NCI-H69 (cell line): Measurements from ENCODE around the gene TNNC1.

Experiments used
- DNase-seq: peaks from one replicate; lab custom pipeline; 2025; lab: John Stamatoyannopoulos, UW

TNNC1 gene

DNA sequence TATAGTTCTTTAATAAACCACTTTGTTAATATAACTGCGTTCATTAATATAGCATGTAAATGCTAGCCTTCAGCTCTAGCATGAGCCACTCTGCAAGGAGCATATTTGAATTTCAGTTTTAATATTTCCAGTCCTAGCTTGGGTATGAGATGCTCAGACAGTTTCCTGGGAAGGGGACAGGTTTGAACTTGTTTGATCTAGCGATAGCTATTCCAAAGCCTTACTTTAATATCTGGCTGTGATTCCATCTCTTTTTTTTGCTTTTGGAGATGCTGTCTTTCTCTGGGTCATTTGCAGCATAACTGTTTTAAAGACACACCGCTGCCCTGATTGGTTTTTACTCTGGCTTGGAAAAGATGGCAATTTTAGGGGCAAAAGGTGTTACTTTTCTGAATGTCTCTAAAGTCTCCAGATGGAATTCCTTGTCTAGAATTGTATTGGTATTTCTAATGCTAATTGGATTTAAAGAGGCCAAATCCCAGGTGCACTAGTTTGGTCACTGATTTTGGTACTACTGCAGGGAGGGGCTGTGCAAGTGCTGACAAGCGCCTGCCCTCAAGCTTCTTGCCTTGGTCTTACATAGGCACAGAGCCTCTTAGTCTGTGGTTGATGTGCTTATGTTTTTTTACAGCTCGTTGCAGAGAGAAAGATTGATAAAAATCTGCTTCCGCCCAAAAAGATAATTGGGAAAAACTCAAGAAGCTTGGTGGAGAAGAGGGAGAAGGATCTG, 4.4 kb upstream of the TNNC1 start:
- no peak for DNase-seq

DNA sequence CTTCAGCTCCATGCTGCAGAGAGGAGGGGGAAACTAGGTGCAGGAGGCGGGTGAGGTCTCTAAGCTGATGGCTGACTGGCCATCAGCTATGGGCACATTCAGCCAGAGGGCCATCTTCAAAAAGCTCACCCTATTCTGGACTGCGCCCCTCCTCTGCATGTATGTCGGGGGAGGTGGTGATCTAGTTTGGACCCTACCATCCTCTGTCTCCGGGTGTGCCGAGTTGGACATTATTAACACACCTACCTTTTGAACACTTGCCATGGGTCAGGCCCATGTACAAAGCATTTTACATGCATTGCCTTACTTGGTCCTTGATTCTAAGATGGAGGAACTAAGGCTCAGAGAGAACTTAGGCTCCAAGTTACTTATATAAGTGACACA, 3.0 kb upstream of the TNNC1 start:
- DNase-seq, result no peak

DNA sequence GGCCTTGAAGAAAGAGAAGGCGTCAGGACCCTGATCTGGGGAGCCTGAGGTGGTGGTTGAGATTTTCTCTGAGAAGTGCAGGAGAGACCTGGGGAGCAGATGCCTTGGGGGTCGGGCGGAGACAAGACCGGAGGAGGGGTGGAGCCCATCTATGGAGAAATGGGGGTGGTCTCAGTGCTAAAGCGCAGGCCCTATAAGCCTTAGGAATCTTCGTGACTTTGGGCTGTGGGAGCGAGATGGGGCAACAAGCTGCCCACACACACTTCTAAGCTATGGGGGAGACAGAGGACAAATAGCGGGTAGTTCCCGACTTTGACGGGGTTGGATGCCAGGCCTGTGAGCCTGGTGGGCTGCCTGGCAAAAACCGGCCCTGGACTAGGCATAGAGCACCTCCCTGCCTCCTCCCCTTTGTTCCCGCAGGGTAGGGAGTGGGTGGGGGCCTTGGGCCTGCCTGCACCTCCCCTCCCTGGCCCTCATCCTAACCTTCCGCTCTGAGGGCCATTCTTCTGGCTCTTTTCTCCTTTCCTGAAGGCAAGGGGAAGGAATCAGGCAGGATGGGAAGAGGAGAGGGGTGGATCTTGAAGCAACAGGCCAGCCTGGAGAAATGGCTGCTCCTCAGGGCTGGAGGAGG, 2.4 kb upstream of the TNNC1 start:
- peak; percentile 34 for DNase-seq

DNA sequence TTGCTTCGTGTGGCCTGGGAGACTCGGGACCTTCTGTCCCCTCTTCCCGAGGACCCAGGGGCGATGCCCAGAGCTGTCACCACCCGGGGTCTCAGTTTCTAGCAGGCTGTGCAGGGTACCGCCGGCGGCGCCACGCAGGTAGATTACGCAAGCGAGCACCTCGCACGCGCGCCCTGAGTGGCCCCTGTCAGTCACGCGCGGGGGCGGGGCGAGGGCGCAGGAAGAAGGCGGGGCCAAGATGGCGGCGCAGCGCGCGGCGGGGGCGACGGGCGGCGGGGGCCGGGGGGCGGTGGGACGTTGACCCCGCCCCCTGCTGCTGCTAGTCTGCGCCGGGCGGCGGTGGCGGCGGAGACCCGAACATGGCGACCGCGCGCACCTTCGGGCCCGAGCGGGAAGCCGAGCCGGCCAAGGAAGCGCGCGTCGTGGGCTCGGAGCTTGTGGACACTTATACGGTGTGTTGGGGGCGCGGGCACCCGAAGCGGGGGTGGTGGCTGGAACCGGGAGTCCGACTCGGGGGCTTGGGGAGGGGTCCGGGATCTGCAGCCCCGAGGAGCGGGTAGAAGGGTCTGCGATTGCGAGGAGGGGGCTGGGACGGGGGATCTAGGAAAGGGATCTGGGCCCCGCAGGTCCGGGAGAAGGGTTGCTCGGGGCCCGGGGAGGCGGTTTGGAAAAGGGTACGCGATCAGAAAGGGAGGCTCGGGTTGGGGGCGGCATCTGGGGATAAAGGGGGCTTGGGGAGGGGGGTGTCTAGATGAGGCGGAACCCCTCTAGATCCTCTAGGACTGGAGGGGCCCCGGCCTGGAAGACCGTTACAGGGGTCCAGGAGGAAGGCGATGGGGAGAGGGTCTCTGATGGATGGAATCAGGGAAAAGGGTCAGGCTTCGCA, 1.7 kb upstream of the TNNC1 start, which contains the start of gene NISCH:
NISCH (plus strand) TSS at position 322 of the 886 bp plus-strand sequence; CDS start at position 360, 38 bp downstream.
- DNase-seq, result peak; percentile 89

DNA sequence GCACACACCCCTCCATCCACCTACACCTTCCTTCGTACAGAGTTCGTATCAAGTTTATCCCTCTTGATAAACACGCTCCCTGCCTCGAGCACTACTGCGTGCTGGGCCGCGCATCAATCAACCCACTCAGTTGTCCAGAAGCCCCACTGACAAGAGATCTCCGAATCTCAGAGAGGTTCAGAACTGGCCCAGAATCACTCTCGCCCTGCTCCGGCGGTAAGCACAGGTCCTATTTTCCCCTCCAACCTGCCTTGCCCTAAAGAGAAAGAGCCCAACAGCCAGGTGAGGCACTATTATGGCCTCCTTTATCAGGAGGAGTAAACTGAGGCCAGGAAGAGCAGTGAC, 1.1 kb upstream of the TNNC1 start:
- DNase-seq, result no peak

DNA sequence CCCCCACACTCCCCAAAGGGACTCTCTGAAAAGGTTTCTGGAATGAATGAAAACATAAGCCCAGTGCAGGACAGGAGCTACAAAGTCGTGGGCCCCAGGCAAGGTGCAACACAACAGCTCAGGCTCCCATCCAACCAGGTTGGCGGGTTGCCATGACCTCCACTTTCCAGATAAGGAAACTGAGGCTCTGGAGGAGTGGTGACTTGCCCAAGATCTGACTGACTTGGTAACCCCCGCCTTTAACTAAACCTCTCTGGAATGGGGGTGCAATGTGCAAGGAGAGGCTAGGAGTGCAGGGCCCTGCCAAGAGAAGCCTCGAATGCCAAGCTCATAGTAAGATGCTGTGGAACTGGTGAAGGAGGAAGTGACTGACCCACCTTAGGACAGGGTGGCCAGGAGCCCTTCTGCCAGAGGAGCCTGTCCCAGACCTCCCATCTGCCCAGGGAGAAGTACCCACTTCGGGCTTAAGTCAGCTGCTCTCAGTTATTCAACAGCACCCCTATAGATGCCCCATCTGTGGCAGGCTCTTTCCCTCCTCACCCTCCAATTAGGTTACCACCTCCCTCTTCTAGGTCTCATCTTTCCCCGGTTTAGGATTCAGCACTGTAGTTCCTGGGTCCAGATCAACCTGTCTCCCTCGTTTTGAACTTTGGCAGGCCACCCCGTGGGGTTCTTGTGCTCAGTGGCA, 553 bp upstream of the TNNC1 start:
- no peak for DNase-seq

DNA sequence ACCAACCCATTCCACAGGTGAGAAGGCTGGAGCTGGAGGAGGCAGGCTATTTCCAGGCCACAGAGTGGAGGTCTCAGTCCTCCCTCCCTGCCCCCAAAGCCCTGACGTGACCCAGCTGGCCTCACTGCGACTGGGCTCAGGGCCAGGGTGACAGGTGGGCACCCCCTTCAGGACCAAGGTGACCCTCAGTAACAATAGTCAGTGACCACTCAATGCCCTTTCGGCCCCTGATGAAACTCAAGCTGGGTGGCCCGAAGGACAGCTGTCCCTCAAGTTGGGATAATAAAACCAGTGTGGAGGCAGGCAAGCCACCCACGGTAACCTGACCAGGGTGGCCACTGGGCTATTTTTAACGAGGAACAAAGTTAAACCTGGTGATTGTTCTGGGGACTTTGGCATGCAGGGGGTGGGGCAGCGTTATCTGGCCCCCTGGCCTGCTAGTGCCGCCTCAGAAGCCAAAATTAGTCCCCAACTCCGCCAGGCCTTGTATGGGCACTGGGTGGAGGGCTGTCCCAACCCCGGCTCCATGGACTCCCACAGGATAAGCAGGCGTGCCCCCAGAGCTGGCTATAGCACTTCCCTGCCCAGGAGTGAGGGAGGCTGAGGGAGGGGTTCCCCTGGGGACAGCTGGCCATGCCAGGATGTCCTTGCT, 1.1 kb downstream of the TNNC1 start:
- DNase-seq, result no peak

DNA sequence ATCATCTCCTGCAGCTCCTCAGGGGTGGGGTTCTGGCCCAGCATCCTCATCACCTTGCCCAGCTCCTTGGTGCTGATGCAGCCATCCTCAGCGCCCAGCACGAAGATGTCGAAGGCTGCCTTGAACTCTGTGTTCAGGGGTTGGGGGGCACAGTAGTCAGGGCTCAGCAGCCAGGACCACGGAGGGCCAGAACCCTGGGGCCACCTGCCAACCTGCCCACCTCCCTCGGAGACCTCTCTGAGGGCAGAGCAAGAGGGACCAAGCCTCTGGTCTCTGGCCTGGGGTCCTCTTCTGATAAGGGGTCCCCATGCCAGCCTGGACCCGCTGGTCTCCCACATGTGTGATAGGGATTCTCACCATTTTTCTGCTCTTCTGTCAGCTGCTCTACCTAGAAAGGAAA, 1.7 kb downstream of the TNNC1 start:
- DNase-seq, result no peak

DNA sequence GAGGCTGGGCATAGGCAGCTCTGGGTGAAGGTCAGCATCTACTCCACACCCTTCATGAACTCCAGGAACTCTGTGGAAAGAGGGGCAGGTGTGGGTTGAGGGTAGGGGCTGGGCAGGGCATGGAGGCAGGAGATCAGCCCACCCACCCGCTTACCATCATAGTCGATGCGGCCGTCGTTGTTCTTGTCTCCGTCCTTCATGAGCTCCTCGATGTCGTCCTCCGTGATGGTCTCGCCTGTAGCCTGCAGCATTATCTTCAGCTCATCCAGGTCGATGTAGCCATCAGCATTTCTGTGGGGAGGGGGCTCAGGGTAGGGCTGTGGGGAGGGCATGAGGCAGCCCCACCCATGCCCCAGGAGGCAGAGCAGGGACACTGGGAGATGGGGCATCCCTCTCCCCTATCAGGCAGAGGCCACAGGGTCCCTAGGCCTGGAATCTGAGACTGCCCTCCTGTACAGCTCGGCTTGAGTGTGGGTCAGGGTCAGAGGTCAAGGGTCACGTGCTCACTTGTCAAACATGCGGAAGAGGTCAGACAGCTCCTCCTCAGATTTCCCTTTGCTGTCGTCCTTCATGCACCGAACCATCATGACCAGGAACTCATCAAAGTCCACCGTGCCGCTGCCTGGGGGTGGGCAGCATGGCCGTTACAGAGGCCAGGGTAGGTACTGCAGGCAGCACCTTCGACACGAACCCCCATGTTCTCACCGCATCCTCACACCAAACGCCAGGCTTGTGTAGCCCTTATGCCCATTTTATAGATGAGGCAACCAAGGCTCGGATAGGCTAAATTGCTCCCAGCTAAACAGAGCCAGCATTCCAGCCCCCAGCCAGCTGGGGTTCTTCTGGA, 2.4 kb downstream of the TNNC1 start:
- no peak for DNase-seq

DNA sequence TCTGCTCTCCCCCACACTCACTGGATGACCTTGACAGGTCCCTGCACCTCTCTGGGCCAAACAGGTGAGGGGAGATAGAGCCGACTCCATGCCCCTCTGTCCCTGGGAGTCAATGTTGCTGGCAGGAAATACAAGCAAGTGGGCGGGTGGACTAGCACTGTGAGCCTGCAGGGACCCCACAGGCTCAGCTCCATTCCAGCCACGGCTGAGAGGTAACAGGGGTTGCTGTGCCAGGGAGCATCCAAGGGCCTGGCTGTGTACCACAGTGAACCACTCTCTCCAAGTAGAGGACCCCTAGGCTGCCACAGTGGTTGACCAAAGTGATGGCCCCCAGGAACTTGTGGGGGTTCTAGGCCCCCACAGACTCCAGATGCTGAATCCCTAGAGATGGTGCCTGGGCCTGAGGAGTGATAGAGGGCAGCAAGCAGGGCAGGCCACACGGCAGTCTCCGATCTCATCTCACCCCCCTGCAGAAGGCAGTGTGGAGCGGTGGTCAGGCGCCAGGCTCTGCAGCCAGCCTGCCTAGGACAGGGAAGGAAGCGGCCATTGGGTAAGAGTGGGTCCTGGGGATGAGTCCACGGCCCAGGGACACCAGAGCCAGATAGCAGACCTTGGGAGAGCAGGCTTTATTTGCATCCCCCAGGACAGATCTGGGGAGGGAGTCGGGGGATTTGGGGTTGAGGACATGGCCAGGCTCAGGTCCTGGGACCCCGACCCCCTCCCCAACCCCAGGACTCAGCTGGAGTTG, 3.2 kb downstream of the TNNC1 start:
- no peak for DNase-seq

DNA sequence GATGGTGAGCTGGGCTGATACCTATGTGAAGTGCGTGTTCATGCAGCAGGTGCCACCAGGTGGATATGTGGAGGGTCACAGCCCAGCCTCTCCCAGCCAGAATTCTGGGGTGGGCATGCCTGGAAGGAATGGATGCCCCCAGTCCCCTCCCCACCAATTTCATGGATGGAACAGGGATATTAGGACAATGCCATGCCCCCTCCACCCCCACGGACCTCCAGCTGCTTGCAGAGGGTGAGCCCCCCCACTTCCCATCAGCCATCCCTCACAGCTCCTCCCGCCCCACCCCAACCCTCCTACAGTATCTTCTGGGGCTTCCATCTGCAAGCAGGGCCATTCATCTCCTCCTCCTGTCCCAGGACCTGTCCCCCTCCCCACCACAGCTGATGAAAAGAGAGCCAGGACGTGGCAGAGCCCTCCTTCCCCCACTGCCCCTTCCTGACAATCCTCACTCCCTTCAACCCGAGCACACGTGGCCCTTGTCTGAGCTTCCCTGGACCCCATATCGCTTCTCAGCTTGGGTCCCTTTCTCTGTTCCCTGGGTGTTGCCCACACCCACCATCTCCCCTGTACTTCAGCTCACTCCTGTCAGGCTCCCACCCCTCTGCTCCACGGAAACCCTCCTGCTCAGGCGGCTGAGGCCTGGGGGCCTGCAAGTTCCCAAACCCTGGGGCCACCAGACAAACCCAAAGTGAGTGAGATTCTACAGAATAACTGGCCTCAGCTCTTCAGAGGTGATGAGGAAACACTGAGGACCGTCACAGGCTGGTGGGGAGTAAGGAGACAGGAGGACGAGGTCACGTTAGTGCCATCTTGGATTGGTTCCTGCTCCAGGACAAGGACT, 6.1 kb downstream of the TNNC1 start:
- no peak for DNase-seq

DNA sequence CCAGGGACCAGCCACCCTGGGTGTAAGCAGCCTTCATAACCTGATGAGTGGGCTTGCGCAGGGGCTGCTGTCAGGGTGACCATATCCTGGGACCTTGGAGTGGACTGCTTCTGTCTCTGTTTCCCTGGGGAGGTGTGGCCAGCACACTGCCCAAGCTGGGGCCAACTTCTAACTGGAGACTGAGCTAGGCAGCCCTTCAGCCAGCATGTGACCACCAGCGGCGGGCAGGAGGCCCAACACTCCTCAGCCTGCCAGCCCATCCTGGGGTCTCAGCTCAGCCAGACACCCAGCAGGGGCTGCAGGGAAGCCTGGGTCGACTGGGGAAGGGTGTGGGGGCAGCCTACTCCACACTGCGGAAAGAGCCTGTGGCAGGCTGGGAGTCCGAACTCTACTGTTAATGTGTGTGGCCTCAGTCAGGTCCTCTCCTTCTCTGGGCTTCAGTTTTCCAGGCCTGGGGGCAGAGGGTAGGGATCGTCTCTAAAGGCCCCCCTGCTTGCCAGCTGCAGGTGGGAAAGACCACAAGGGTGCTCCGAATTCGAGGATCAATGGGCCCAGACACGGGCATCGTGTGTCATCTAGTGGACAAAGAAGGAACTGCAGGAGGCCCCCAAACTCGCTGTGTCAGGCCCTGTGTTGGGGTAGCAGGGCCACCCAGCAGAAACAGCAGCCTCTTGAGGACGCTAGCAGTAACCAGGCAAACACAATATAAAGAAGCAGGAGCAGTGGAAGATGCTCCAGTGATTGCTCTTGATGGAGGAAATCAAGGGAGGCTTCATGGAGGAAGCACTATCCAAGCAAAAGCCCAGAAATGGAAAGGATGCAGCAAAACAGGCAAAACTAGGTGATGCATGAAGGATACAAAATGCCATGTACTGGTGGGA, 7.0 kb downstream of the TNNC1 start:
- DNase-seq, result peak; percentile 56

DNA sequence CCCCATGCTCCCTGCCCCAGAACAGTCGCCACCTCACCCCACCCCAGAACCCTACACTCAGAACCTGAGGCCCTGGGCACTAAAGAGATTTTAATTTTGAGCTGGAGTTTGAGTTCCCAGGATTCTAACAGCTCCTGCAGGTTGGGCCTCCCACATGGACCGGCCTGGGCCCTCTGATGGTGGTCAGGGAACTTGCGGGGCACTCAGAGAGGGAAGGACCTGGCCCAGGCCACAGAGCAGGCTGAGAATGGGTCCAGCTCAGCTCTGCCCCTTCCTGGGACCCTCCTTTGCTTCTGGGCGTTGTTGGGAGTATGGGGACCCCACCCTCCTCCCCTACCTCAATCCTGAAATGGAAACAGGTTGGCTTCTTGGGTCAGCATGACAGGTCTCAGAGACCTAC, 7.8 kb downstream of the TNNC1 start:
- no peak for DNase-seq

DNA sequence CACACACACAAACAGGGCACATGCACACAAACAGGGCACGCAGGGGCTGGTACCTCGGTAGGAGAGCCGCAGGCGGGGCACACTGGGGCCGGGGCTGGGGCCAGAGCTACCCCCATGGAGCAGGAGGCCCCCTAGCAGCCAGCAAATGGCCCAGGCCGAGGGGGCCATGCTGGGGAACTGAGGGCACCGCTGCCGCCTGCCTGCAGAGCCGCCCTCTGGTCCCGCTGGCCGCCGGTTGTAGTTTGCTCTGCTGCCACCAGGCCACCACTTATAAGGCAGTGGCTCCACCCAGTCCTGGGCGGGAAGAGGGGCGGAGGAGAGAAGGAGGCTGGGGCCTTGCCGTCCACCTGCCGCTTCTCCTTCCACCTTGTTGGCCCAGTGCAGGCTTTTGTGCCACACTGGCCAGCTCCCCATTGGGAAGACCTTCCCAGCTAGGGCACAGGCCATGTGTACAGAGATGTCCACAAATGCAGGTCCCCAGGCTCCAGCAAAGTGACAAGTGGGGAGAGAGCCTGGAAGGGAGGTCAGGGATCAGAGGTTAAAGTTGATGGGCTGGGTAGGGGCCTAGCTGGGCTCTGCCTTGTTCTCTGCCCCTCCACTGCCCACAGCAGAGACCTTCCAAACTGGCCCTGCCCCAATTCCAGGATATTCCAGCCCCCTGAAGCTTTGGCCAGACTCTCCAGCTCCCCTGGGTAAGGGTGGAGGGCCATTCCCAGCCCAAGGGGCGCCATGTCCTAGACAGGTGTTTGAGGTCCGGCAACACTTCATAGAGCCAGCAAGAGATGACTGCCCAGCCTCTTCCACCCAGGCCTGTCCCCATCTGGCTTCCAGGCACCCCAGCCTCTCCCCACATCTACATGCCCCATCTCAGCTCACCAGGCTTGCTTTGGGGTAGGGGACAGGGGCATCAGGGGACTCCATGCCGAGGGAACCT, 8.7 kb downstream of the TNNC1 start, which contains the start of gene SEMA3G:
SEMA3G (minus strand) TSS at position 244 of the 934 bp plus-strand sequence; CDS start at position 168, 76 bp downstream.
- peak; percentile 73 for DNase-seq

DNA sequence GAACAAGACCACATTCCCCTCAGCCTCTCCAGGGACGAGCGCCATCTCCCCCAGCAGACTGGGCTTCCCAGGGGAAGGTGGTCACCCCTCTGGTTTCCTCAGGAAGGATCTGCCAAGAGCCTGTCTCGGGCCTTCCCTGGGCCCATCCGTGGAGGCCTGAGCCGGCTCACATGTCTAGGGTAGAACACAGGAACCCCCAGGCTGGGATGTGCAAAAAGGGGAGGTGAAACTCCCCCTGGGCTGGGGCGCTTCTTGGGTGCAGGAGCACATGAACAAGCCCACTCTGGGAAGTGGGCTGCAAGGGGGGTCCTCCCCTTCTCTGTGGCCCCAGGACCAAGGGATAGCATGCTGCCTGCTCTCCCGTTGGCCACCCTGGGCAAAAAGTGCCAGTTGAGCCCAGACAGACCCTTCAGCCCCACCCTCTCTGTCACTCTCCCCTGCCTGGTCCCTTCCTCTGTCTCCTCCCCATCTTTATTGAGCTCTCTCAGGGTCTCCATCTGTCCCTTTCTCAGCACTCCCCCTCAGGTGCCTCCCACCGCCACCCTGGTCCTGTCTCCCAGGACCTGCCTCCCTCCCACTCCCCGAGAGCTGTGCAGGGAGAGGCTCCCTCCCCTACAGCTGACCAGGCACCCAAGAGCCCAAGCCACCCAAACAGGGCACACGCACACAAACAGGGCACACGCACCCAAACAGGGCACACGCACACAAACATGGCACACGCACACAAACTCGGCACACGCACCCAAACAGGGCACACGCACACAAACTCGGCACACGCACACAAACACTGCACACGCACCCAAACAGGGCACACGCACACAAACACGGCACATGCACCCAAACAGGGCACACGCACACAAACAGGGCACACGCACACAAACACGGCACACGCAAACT, 9.8 kb downstream of the TNNC1 start:
- DNase-seq, result no peak

DNA sequence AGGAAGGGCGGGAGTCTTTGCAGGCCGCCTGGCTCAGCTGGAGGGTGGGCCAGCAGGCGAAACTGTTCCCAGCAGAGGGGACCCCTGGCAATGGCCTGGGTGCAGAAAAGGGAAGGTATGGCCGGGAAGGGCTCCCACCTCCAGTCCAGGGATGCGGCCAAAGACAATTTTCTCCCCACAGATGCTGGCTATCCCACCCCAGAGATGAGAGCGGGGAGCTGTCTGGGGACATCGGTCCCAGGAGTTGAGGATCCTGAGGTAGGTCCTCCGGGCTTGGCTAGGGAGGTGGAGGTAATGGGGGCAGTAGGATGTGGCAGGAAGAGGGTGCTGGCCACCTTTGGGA, 10.6 kb downstream of the TNNC1 start:
- DNase-seq, result no peak
